Measurements from ENCODE around the gene ANO4. TPM values are rescaled to one million over a fixed set of nuclear protein-coding genes. Genes with fewer than 3 reads are reported as not detected.

The ANO4 gene
- total and polyA plus RNA-seq, 7 donors, result 0.03 to 0.11 (median 0.03) TPM; not detected in 4

DNA sequence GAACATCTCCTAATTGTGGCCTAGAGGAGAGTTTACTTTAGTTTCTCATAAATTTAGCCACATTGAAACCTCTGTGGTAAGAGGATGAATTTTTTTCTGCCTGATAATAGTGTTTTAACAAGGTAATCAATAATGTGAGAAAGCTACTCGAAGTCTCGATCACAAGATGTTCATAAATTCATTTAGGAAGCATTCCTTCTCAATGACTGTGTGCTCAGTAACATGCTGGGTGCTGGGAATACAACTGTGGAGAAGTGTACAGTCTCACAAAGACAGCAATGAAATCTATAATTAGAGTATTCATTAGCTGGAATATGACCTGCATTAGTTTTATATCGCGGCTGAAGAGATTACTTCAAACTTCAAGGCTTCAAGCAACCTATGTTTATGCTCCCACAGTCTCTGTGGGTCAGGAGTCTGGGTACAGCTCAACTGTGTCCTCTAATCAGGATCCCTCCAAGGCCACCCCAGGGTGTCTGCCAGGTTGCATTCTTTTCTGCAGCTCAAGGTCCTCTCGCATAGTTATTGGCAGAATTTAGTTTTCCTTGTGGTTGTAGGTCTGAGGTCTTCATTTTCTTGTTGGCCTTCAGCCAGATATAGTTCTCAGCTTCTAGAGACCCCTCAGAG is 167.6 kb downstream of the ANO4 start:
- TF ChIP-seq, protein P1, sequence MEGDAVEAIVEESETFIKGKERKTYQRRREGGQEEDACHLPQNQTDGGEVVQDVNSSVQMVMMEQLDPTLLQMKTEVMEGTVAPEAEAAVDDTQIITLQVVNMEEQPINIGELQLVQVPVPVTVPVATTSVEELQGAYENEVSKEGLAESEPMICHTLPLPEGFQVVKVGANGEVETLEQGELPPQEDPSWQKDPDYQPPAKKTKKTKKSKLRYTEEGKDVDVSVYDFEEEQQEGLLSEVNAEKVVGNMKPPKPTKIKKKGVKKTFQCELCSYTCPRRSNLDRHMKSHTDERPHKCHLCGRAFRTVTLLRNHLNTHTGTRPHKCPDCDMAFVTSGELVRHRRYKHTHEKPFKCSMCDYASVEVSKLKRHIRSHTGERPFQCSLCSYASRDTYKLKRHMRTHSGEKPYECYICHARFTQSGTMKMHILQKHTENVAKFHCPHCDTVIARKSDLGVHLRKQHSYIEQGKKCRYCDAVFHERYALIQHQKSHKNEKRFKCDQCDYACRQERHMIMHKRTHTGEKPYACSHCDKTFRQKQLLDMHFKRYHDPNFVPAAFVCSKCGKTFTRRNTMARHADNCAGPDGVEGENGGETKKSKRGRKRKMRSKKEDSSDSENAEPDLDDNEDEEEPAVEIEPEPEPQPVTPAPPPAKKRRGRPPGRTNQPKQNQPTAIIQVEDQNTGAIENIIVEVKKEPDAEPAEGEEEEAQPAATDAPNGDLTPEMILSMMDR (IDR thresholded peaks at IDR 0.05), result no peak
- Histone ChIP-seq H3K4me1 (no peaks in the 10 kb centered on the region), H3K36me3 (ENCODE audit: insufficient read depth in 1 of 2, low read depth in 1 of 2) (no peaks in the 10 kb centered on the region), H3K27me3 (ENCODE audit: insufficient read depth in 3 of 3, low read length in 2 of 3) (no peaks in the 10 kb centered on the region), H3K9me3 (no peaks in the 10 kb centered on the region), H3K4me3 (no peak overlapping the region), H3K27ac (no peak overlapping the region)
- WGBS, 3 donors, result 88 to 91% (median 90%) methylated on average over 5 of the region's 5 CpGs
- ATAC-seq (no peak), DNase-seq (no peak)
- intact Hi-C loops (cut with DNase I), result no loop called here

DNA sequence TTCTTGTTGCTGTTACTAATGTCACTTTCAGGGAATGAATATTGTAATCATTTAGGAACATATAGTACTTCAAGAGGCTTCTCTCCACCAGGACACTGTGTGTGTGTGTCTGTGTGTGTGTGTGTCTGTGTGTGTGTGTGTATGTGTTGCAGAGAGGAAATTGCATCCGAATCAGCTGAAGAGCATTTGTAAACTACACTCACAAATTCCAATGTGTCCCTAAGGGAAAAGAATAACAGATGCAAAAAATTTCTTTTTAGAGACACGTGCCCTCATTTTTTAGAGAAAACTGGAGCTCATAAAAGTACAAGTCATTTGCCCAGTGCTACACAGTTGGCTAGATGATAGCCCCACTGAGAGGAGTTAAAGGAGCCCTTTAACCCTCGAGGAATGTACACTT is 168.8 kb downstream of the ANO4 start:
- WGBS, 3 donors, result 15 to 20% (median 19%) methylated on average over 3 of the region's 3 CpGs
- intact Hi-C loops (cut with DNase I), result no loop called here
- no peaks in the 10 kb centered on the region for H3K9me3 ChIP-seq
- DNase-seq (no peak), ATAC-seq (no peak)
- H3K4me1 ChIP-seq, result no peaks in the 10 kb centered on the region
- TF ChIP-seq, protein P1 (IDR thresholded peaks at IDR 0.05), result no peak
- H3K4me3 ChIP-seq, result no peak overlapping the region
- H3K27me3 ChIP-seq (ENCODE audit: insufficient read depth in 3 of 3, low read length in 2 of 3), result no peaks in the 10 kb centered on the region
- H3K36me3 ChIP-seq (ENCODE audit: insufficient read depth in 1 of 2, low read depth in 1 of 2), result no peaks in the 10 kb centered on the region
- H3K27ac ChIP-seq, result no peak overlapping the region

DNA sequence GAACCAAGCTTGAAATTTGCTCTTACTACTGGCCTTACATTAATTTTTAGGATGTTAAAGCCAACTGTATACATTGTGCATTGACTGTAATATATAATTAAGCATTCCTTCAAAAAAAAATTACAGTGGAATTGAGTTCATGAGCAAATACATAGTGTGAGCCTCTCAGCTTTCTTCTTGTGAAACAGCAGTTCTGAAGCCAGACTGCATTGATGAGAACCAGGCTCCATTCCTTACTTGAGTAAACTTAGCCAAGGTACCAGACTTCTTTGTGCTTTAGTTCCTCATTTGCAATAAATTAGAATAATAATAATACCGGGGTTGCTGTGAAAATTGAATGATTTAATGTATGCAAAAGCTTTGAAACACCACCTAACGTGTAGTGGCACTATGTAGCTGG is 169.5 kb downstream of the ANO4 start:
- Histone ChIP-seq H3K9me3 (no peaks in the 10 kb centered on the region), H3K36me3 (ENCODE audit: insufficient read depth in 1 of 2, low read depth in 1 of 2) (no peaks in the 10 kb centered on the region), H3K4me3 (no peak overlapping the region), H3K27me3 (ENCODE audit: insufficient read depth in 3 of 3, low read length in 2 of 3) (no peaks in the 10 kb centered on the region), H3K4me1 (no peaks in the 10 kb centered on the region), H3K27ac (no peak overlapping the region)
- TF ChIP-seq, protein P1 (IDR thresholded peaks at IDR 0.05), result no peak
- ATAC-seq, result no peak
- WGBS, 3 donors, result 36 to 41% (median 38%) methylated on average over 2 of the region's 2 CpGs
- intact Hi-C loops (cut with DNase I), result no loop called here
- no peak for DNase-seq

DNA sequence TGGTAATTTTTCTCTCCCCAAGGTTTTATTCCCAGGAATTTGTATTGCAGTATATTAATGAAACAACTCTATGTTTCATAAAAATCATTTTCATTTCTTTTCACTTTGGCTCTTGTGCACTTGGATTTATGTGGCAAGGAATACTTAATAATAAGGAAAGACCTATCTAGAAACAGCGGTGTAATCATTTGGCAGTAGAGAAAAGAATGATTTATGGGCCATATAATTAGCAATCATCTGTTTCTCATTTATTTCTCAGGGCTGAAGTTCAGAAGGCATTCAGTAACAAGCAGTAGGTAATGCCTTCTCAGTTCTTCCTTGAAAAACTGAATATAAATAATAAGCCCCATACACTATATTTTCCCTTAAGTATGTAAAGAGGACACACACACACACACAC is 172.6 kb downstream of the ANO4 start:
- no peak for ATAC-seq
- Histone ChIP-seq H3K9me3 (no peaks in the 10 kb centered on the region), H3K4me3 (no peak overlapping the region), H3K36me3 (ENCODE audit: insufficient read depth in 1 of 2, low read depth in 1 of 2) (no peaks in the 10 kb centered on the region), H3K4me1 (no peaks in the 10 kb centered on the region), H3K27ac (no peak overlapping the region), H3K27me3 (ENCODE audit: insufficient read depth in 3 of 3, low read length in 2 of 3) (no peaks in the 10 kb centered on the region)
- TF ChIP-seq, protein P1 (IDR thresholded peaks at IDR 0.05), result no peak
- WGBS, 3 donors, result 23 to 33% (median 25%) methylated on average over 1 of the region's 1 CpG
- intact Hi-C loops (cut with DNase I), result no loop called here
- DNase-seq, result no peak

DNA sequence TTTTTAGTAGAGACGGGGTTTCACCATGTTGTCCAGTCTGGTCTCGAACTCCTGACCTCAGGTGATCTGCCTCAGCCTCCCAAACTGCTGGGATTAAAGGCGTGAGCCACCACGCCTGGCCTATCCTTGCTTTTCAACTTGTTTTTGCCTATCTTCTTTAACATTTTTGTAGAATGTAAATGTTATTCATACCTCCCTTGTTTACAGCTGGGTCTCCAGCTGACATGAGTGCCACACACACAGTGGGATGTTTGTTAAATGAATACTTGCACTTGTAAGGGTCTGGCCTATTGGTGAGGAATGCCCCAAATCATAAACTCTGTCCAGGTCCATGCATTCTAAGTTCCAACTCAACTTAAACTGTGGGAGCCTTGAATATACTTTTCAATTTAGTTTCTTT is 176.3 kb downstream of the ANO4 start:
- H3K4me3 ChIP-seq, result no peak overlapping the region
- intact Hi-C loops (cut with DNase I), result no loop called here
- H3K27ac ChIP-seq, result no peak overlapping the region
- 79 to 90% (median 85%) methylated on average over 4 of the region's 4 CpGs for WGBS, 3 donors
- H3K9me3 ChIP-seq, result no peaks in the 10 kb centered on the region
- H3K36me3 ChIP-seq (ENCODE audit: insufficient read depth in 1 of 2, low read depth in 1 of 2), result no peaks in the 10 kb centered on the region
- ATAC-seq (no peak), DNase-seq (no peak)
- no peaks in the 10 kb centered on the region for H3K4me1 ChIP-seq
- TF ChIP-seq, protein P1 (IDR thresholded peaks at IDR 0.05), result no peak
- no peaks in the 10 kb centered on the region for H3K27me3 ChIP-seq (ENCODE audit: insufficient read depth in 3 of 3, low read length in 2 of 3)
